Skeletal muscle tissue (tissue), 4 donors: ENCODE data around the gene CRTAC1. TPM values are rescaled to one million over a fixed set of nuclear protein-coding genes. Genes with fewer than 3 reads are reported as not detected.

Experiments used
- H3K27ac ChIP-seq: one replicate; pipeline ENCODE4 v1.7.0; 2013; ENCODE audit warnings: mild to moderate bottlenecking, low read depth, low read length, inconsistent platforms
- H3K27me3 ChIP-seq, 3 donors: one replicate each; pipeline ENCODE4 v1.7.0; 2013; ENCODE audit warnings: low read length in 3 of 3; ENCODE audit not compliant: control insufficient read depth in 3 of 3, insufficient read depth in 3 of 3
- H3K36me3 ChIP-seq, 3 donors: one replicate each; pipeline ENCODE4 v1.7.0; 2013; ENCODE audit warnings: low read length in 3 of 3; ENCODE audit not compliant: control insufficient read depth in 3 of 3, insufficient read depth in 3 of 3
- H3K4me1 ChIP-seq, 3 donors: one replicate each; pipeline ENCODE4 v1.7.0; 2013; ENCODE audit warnings: low read length in 3 of 3, mild to moderate bottlenecking in 3 of 3; ENCODE audit not compliant: control insufficient read depth in 3 of 3, insufficient read depth in 3 of 3
- H3K4me3 ChIP-seq, 3 donors: one replicate each; pipeline ENCODE4 v1.7.0; 2013; ENCODE audit warnings: low read length in 3 of 3
- H3K9ac ChIP-seq, 3 donors: one replicate each; pipeline ENCODE4 v1.7.0; 2013; ENCODE audit warnings: low read length in 3 of 3, mild to moderate bottlenecking in 3 of 3, moderate library complexity in 2 of 3, low read depth in 1 of 3
- H3K9me3 ChIP-seq, 3 donors: one replicate each; pipeline ENCODE4 v1.7.0; 2013; ENCODE audit warnings: low read length in 3 of 3; ENCODE audit not compliant: control insufficient read depth in 3 of 3
- total RNA-seq: library from RNA; depleted of rRNA; stranded (reverse); fragments of >200 nt; gene quantifications from one replicate; pipeline ENCODE4 v1.2.3, GENCODE V29; 2014
- donor health status: Osteomylitis.

CRTAC1 gene
- total RNA-seq, 1 donor from 2014 or later, result 0.52 TPM

DNA sequence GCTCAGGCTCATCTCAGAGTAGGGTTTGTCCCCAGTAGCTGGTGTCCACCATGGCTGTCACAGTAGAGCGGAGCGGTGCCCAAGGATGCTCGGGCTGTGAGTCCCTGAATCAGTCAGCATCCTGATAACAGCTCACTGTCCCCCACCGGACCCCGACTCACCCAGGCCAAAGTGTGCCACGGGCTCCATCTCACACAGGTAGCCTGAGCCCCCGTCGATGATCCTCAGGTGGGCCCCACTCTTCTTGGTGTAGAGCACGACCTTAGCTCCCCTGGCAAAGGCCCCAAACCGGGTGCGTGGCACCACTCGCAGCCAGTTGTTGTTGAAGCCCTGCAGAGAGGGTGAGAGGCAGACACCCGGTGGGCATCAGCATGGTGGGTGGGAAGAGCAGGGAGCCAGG, 135.3 kb downstream of the CRTAC1 start:
- Histone ChIP-seq H3K4me3 (no peak overlapping the region), H3K27ac (no peak overlapping the region), H3K36me3 (no peaks in the 10 kb centered on the region), H3K4me1 (peaks cover 0 to 6% (median 0%) of the 10 kb centered on the region in 3 donors), H3K27me3 (peaks cover 0 to 27% (median 0%) of the 10 kb centered on the region in 3 donors), H3K9ac (no peak overlapping the region), H3K9me3 (no peaks in the 10 kb centered on the region)

- H3K27ac ChIP-seq, result no peak overlapping the region
These were observed 136.3 kb downstream of the CRTAC1 start for GRCh38 chr10:97894092-97894491.

GRCh38 chr10:97892939-97893338, 137.5 kb downstream of the CRTAC1 start:
- Histone ChIP-seq H3K4me1 (peaks cover 0 to 6% (median 0%) of the 10 kb centered on the region in 3 donors), H3K4me3 (no peak overlapping the region), H3K27me3 (peaks cover 0 to 22% (median 3%) of the 10 kb centered on the region in 3 donors), H3K9ac (no peak overlapping the region), H3K27ac (no peak overlapping the region), H3K9me3 (no peaks in the 10 kb centered on the region), H3K36me3 (no peaks in the 10 kb centered on the region)

More at GRCh38 chr10:97894092-97894491, 136.3 kb downstream of the CRTAC1 start:
- peaks cover 0 to 24% (median 3%) of the 10 kb centered on the region in 3 donors for H3K27me3 ChIP-seq
- H3K4me1 ChIP-seq, result peaks cover 0 to 6% (median 0%) of the 10 kb centered on the region in 3 donors
- no peaks in the 10 kb centered on the region for H3K9me3 ChIP-seq
- H3K36me3 ChIP-seq, result no peaks in the 10 kb centered on the region
- no peak overlapping the region for H3K4me3 ChIP-seq
- no peak overlapping the region for H3K9ac ChIP-seq

DNA sequence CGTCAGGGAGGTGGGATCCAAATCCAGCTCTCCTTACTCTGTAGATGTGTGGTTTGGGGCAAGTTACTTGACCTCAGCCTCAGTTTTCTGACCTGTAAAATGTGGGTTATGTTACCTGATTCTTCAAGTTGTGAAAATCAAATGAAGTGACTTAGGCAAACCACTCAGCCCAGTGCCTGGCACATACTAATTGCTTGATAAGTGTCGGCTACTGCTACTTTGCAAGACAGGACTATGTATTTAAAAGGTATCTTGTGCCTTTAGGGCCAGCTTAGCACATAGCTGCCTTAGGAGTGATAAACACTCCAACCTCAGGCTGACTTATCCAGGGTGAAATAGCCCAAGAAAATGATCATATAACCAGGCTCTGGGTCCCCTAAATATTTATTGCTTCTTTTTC, 137.9 kb downstream of the CRTAC1 start:
- peaks cover 0 to 6% (median 0%) of the 10 kb centered on the region in 3 donors for H3K4me1 ChIP-seq
- H3K9me3 ChIP-seq, result no peaks in the 10 kb centered on the region
- H3K27me3 ChIP-seq, result peaks cover 0 to 22% (median 3%) of the 10 kb centered on the region in 3 donors
- no peak overlapping the region for H3K27ac ChIP-seq
- no peak overlapping the region for H3K9ac ChIP-seq
- no peak overlapping the region for H3K4me3 ChIP-seq
- H3K36me3 ChIP-seq, result no peaks in the 10 kb centered on the region

- Histone ChIP-seq H3K36me3 (no peaks in the 10 kb centered on the region), H3K4me1 (peaks cover 0 to 6% (median 0%) of the 10 kb centered on the region in 3 donors), H3K9ac (no peak overlapping the region), H3K27ac (no peak overlapping the region), H3K9me3 (no peaks in the 10 kb centered on the region), H3K4me3 (no peak overlapping the region), H3K27me3 (peaks cover 0 to 22% (median 3%) of the 10 kb centered on the region in 3 donors)
These were observed 138.8 kb downstream of the CRTAC1 start for GRCh38 chr10:97891497-97892167.

DNA sequence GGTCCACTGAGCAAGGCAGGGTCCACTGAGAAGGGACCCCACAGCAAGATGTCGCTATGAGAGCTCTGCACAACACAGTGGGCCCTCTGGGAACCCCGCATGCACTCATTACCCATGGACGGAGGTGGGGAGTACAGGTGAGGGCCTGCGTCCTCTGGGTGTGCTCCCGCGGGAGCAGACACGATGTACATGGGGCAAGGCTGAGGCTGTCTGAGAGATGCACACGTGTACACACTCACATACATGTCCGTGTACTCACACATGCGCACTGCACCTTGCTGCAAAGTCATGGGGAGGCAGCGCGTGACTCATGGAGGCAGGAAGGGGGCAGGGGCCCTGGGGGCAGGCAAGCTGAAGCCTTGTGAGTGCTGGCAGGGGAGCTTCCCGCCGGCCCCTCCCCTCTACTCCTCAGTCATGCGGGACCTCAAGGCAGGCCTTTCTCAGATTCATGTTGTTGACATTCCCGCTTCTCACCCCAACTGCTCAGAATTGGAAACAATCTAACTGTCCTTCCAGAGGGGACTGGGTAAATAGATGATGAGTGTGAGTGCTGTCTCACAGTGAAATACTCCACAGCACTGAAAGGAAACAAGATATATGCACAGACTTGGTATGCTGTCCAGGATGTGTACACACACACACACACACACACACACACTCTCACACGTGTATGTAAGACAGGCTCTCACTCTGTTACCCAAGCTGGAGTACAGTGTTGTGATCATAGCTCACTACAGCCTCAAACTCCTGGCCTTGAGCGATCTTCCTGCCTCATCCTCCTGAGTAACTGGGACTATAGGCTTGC, 140.8 kb downstream of the CRTAC1 start:
- no peaks in the 10 kb centered on the region for H3K36me3 ChIP-seq
- peaks cover 0 to 3% (median 0%) of the 10 kb centered on the region in 3 donors for H3K4me1 ChIP-seq
- H3K9me3 ChIP-seq, result no peaks in the 10 kb centered on the region
- H3K9ac ChIP-seq, result no peak overlapping the region
- no peak overlapping the region for H3K4me3 ChIP-seq
- H3K27ac ChIP-seq, result no peak overlapping the region
- H3K27me3 ChIP-seq, result peaks cover 0 to 7% (median 3%) of the 10 kb centered on the region in 3 donors

- Histone ChIP-seq H3K27ac (no peak overlapping the region), H3K27me3 (peaks cover 0 to 7% (median 3%) of the 10 kb centered on the region in 3 donors), H3K4me1 (peaks cover 0 to 3% (median 0%) of the 10 kb centered on the region in 3 donors), H3K36me3 (no peaks in the 10 kb centered on the region), H3K4me3 (no peak overlapping the region), H3K9me3 (no peaks in the 10 kb centered on the region), H3K9ac (no peak overlapping the region)
These were observed 141.7 kb downstream of the CRTAC1 start for GRCh38 chr10:97888641-97889262.

- Histone ChIP-seq H3K9me3 (no peaks in the 10 kb centered on the region), H3K36me3 (no peaks in the 10 kb centered on the region), H3K4me3 (no peak overlapping the region), H3K27me3 (peaks cover 0 to 7% (median 3%) of the 10 kb centered on the region in 3 donors), H3K27ac (no peak overlapping the region), H3K4me1 (no peaks in the 10 kb centered on the region), H3K9ac (no peak overlapping the region)
These were observed 142.3 kb downstream of the CRTAC1 start for GRCh38 chr10:97888134-97888533.

DNA sequence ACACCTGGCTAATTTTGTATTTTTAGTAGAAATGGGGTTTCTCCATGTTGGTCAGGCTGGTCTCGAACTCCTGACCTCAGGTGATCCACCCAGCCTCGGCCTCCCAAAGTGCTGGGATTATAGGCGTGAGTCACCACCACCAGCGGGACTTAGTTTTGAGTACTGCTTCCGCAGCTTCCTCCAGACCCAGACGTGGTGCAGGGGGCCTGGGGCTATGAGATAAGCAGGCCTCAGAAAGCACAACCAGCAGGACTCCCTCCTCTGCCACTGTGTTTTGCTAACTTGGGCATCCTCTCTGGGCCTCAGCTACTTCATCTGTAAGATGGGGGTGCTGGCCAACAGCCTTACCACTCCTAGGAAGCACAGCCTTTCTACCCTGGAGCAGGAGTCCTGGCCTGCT, 143.0 kb downstream of the CRTAC1 start:
- peaks cover 0 to 10% (median 7%) of the 10 kb centered on the region in 3 donors for H3K27me3 ChIP-seq
- no peak overlapping the region for H3K27ac ChIP-seq
- H3K9ac ChIP-seq, result no peak overlapping the region
- H3K36me3 ChIP-seq, result no peaks in the 10 kb centered on the region
- H3K4me3 ChIP-seq, result no peak overlapping the region
- H3K9me3 ChIP-seq, result no peaks in the 10 kb centered on the region
- H3K4me1 ChIP-seq, result no peaks in the 10 kb centered on the region
